Ovary (tissue), 3 donors: ENCODE results near the gene AGBL4.

Experiments
- EP300 ChIP-seq: sonication (generic); formaldehyde crosslinking; IDR thresholded peaks from one replicate; pipeline ENCODE4 v1.6.1; 2017; ENCODE audit warnings: antibody characterized with exemption
- POLR2A ChIP-seq: fragments of 450-650 bp; IDR thresholded peaks from one replicate; pipeline ENCODE4 v1.6.1; 2017; ENCODE audit warnings: antibody characterized with exemption, mild to moderate bottlenecking, moderate library complexity
- TF ChIP-seq, protein P1 (sequence below), 3 donors: fragments of 450-650 bp in 2 of 3; fragments of 200-600 bp in 1 of 3; IDR thresholded peaks; one replicate each; pipeline versions ENCODE4 v1.5.1 to v1.8.0; 2016 to 2022; ENCODE audit warnings: antibody characterized with exemption in 3 of 3, mild to moderate bottlenecking in 1 of 3
- donor health status: DM: no; HTN: no; CAD: no.

DNA sequence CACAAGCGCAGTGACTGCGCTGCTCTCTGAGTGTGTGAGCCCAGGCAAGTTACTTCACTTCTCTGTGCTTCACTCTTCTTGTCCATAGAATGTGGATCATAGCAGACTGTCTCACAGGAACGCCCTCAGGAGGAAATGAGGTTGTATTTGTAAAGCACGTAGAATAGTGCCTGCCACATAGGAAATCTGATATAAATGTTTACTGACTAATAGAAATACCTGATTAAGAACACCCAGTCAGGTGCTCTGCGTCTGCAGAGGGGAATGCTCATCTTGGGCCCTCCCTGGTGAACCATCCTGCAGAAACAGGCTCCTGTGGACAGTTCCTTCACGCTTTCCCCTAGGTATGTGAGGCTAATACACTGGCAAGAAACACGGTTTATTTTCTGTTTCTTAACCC, 1347.4 kb downstream of the AGBL4 start:
- no peak for TF ChIP-seq POLR2A
- TF ChIP-seq, protein P1, sequence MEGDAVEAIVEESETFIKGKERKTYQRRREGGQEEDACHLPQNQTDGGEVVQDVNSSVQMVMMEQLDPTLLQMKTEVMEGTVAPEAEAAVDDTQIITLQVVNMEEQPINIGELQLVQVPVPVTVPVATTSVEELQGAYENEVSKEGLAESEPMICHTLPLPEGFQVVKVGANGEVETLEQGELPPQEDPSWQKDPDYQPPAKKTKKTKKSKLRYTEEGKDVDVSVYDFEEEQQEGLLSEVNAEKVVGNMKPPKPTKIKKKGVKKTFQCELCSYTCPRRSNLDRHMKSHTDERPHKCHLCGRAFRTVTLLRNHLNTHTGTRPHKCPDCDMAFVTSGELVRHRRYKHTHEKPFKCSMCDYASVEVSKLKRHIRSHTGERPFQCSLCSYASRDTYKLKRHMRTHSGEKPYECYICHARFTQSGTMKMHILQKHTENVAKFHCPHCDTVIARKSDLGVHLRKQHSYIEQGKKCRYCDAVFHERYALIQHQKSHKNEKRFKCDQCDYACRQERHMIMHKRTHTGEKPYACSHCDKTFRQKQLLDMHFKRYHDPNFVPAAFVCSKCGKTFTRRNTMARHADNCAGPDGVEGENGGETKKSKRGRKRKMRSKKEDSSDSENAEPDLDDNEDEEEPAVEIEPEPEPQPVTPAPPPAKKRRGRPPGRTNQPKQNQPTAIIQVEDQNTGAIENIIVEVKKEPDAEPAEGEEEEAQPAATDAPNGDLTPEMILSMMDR (IDR thresholded peaks at IDR 0.05) = no peak
- no peak for TF ChIP-seq EP300
